Tibial artery (tissue), 4 donors: ENCODE measurements around the gene CROCC2.

ENCODE experiments used
- DNase-seq, 2 donors: peaks; one replicate each; pipeline ENCODE4 v3.0.0-alpha.2; 2019
- H3K27ac ChIP-seq, 2 donors: fragments of 200-600 bp; sonication (generic) in 1 of 2; 1 replicate in 1 of 2; 2 replicates in 1 of 2; pipeline ENCODE4 v1.5.1; 2018 to 2019; ENCODE audit warnings: mild to moderate bottlenecking in 1 of 2
- H3K27me3 ChIP-seq, 2 donors: fragments of 200-600 bp; sonication (generic) in 1 of 2; one replicate each; pipeline versions ENCODE4 v1.5.1 to v1.6.0; 2016 to 2019
- H3K36me3 ChIP-seq, 3 donors: fragments of 200-600 bp; sonication (generic) in 2 of 3; one replicate each; pipeline ENCODE4 v1.5.1; 2016 to 2019; ENCODE audit warnings: mild to moderate bottlenecking in 2 of 3
- H3K4me1 ChIP-seq, 4 donors: fragments of 200-600 bp; sonication (generic) in 2 of 4; 1 replicate in 3 of 4; 2 replicates in 1 of 4; pipeline ENCODE4 v1.5.1; 2016 to 2019
- H3K4me3 ChIP-seq, 2 donors: fragments of 200-600 bp; sonication (generic) in 1 of 2; 1 replicate in 1 of 2; 2 replicates in 1 of 2; pipeline ENCODE4 v1.5.1; 2018 to 2019; ENCODE audit warnings: mild to moderate bottlenecking in 2 of 2
- H3K9me3 ChIP-seq, 3 donors: fragments of 200-600 bp; sonication (generic) in 1 of 3; one replicate each; pipeline ENCODE4 v1.5.1; 2016 to 2019
- intact Hi-C: fragments of 100-400 bp; cut with DNase I; formaldehyde crosslinking; loops from one replicate; pipeline ENCODE4 v1.15.0; 2023; ENCODE audit warnings: low total_unique reads
- TF ChIP-seq, protein P1 (sequence below), 2 experiments: fragments of 200-600 bp in 1 of 2; fragments of 450-650 bp in 1 of 2; IDR thresholded peaks; one replicate each; pipeline ENCODE4 v1.5.1; 2017 to 2019; ENCODE audit warnings: antibody characterized with exemption in 2 of 2, mild to moderate bottlenecking in 1 of 2, moderate library complexity in 1 of 2

CROCC2 gene

GRCh38 chr2:241014224-241014623, 108.1 kb downstream of the CROCC2 start:
- Histone ChIP-seq H3K36me3 (peaks cover 0 to 7% (median 0%) of the 10 kb centered on the region in 3 donors), H3K4me1 (peaks cover 0 to 17% (median 13%) of the 10 kb centered on the region in 4 donors), H3K9me3 (no peaks in the 10 kb centered on the region), H3K27ac (no peak overlapping the region), H3K27me3 (no peaks in the 10 kb centered on the region), H3K4me3 (no peak overlapping the region)
- DNase-seq, result no peak
- TF ChIP-seq, protein P1, sequence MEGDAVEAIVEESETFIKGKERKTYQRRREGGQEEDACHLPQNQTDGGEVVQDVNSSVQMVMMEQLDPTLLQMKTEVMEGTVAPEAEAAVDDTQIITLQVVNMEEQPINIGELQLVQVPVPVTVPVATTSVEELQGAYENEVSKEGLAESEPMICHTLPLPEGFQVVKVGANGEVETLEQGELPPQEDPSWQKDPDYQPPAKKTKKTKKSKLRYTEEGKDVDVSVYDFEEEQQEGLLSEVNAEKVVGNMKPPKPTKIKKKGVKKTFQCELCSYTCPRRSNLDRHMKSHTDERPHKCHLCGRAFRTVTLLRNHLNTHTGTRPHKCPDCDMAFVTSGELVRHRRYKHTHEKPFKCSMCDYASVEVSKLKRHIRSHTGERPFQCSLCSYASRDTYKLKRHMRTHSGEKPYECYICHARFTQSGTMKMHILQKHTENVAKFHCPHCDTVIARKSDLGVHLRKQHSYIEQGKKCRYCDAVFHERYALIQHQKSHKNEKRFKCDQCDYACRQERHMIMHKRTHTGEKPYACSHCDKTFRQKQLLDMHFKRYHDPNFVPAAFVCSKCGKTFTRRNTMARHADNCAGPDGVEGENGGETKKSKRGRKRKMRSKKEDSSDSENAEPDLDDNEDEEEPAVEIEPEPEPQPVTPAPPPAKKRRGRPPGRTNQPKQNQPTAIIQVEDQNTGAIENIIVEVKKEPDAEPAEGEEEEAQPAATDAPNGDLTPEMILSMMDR (IDR thresholded peaks at IDR 0.05), result no peak
- intact Hi-C loops, result no loop called here

DNA sequence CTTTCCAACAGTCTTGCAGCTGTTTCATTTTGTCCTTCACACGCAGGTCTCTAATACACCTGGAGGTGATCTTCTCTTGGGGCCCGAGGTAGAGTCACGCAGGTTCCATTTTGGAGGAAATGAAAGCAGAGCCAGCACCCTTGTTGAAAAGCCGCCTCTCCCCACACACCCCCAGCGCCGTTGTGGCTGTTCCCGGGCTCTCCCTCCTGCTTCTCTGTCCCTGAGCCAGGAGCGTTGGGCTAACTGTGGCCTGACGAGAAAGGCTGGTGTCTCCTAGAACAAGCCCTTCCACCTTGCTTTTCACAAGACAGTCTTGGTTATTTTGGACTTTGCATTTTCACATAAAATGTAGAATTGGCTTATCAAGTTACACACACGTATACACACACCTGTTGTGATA, 108.6 kb downstream of the CROCC2 start:
- H3K36me3 ChIP-seq, result peaks cover 0 to 7% (median 4%) of the 10 kb centered on the region in 3 donors
- intact Hi-C loops, result no loop called here
- peaks cover 0 to 11% (median 8%) of the 10 kb centered on the region in 4 donors for H3K4me1 ChIP-seq
- no peaks in the 10 kb centered on the region for H3K9me3 ChIP-seq
- no peak for DNase-seq
- no peak overlapping the region for H3K27ac ChIP-seq
- TF ChIP-seq, protein P1 (IDR thresholded peaks at IDR 0.05), result no peak
- no peak overlapping the region for H3K4me3 ChIP-seq
- H3K27me3 ChIP-seq, result no peaks in the 10 kb centered on the region

GRCh38 chr2:241015439-241015838, 109.3 kb downstream of the CROCC2 start:
- intact Hi-C loops, result no loop called here
- no peaks in the 10 kb centered on the region for H3K9me3 ChIP-seq
- TF ChIP-seq, protein P1 (IDR thresholded peaks at IDR 0.05), result no peak
- H3K27me3 ChIP-seq, result no peaks in the 10 kb centered on the region
- no peak for DNase-seq
- no peak overlapping the region for H3K4me3 ChIP-seq
- H3K27ac ChIP-seq, result no peak overlapping the region
- peaks cover 0 to 5% (median 2%) of the 10 kb centered on the region in 4 donors for H3K4me1 ChIP-seq
- H3K36me3 ChIP-seq, result peaks cover 0 to 10% (median 7%) of the 10 kb centered on the region in 3 donors

- DNase-seq, result peak in 1 of 2 donors; percentile 15
- H3K4me1 ChIP-seq, result no peaks in the 10 kb centered on the region
- H3K27me3 ChIP-seq, result no peaks in the 10 kb centered on the region
- no peak overlapping the region for H3K27ac ChIP-seq
- TF ChIP-seq, protein P1 (IDR thresholded peaks at IDR 0.05), result no peak
- peaks cover 0 to 10% (median 7%) of the 10 kb centered on the region in 3 donors for H3K36me3 ChIP-seq
- intact Hi-C loops, result no loop called here
- H3K4me3 ChIP-seq, result no peak overlapping the region
- H3K9me3 ChIP-seq, result no peaks in the 10 kb centered on the region
These were observed 111.2 kb downstream of the CROCC2 start for GRCh38 chr2:241017228-241017940.

DNA sequence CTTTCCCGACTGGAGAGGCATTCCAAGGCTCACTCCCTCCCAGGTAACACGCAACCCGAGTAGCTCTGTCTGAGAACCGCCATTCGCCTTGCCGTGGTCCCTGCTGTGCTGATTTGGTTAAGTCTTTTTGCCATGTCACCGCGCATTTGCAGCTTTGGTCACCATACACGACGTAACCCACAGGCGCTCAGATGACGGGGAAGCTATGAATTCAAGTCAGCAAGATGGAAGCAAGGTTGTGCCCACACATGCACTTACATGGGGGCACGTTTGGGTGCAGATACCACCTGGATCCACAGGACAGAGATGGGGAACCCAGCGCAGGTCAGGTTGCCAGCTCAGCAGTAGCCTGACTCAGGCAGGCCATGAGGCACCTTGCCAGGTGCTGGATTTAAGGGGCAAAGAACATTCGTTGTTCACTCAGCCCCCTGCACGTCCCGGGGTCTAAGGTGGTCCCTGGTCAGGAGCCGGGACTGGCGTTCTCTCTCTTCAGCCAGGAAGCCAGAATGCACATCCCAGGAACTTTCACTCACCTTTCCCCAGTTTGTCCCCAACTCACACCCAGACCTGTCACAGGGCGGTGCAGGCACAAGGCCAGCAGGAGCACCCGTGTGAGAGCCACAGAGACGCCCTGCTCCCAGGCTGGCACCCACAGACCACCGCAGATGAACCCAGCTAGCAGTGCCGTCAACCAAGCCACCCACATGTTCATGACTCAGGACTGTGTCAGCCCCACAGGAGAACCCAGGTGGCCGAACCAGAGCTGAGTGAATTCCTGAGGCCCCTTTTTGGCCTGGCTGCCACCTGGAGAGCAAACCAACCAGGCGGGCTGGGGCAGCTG, 112.1 kb downstream of the CROCC2 start:
- peaks cover 0 to 10% (median 7%) of the 10 kb centered on the region in 3 donors for H3K36me3 ChIP-seq
- DNase-seq, result peak in 1 of 2 donors; percentile 16
- no peaks in the 10 kb centered on the region for H3K27me3 ChIP-seq
- no peaks in the 10 kb centered on the region for H3K4me1 ChIP-seq
- intact Hi-C loops, result no loop called here
- H3K9me3 ChIP-seq, result no peaks in the 10 kb centered on the region
- TF ChIP-seq, protein P1 (IDR thresholded peaks at IDR 0.05), result no peak
- no peak overlapping the region for H3K27ac ChIP-seq
- H3K4me3 ChIP-seq, result no peak overlapping the region
